HG02884 (cell line): ENCODE data around the gene NOL3.

Source experiments
- ATAC-seq: cut with Tn5 transposase; IDR thresholded peaks from one replicate; pipeline ENCODE4 v1.9.1; 2021; ENCODE audit warnings: mild to moderate bottlenecking, moderate library complexity; ENCODE audit not compliant: unreplicated experiment

NOL3 gene

DNA sequence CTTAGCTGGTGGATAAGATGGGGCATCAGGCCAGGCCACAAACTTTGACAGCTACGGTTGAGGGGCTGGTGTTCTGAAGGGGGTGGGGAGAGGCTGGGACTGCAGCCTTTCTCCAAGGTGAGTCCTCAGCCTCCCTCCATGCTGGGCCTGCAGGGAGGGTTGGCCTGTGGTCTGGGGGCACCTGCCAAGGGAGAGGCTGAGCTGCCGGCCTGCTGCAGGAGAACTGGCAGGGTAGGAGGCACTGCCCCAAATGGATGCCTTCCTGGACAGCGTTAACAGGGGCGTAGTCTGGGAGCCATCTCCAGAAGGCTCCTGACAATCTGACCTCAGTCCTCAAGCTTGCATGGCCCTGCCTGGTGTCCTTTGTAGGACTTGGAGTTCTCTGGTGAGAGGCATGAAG is 33.7 kb downstream of the NOL3 start:
- no peak for ATAC-seq

DNA sequence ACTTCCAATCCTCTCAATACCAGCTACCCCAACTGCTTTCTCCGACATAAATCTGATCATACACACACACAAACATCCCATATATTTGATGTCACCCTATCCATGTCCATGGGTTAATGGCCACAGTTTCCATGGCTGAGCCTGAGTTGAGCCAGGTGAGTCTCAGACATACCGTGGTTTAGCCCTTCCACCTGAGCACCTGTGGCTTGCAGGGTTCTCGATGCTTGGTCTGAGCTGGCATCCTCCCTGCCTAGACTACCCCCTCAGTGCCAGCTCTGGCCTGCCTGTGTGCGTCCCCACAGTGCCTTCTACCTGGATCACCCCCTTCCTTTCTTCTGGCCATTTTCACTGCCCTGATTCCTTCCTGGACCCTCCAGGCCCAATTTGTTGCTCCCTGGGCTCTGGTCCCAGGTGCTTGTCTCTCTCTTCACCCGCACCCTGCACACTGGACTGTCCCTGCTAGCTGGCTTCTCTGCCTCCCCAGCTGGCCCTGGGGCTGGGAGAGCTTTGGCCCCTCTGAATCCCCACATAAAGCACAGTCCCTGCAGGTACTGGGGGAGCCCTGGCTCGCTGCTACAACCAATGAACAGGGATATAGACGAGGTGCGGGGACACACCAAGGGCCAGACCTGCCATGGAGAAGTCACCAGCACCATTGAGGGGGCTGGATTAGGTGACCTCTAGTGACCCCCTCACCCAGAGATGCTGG is 35.9 kb downstream of the NOL3 start:
- no peak for ATAC-seq

DNA sequence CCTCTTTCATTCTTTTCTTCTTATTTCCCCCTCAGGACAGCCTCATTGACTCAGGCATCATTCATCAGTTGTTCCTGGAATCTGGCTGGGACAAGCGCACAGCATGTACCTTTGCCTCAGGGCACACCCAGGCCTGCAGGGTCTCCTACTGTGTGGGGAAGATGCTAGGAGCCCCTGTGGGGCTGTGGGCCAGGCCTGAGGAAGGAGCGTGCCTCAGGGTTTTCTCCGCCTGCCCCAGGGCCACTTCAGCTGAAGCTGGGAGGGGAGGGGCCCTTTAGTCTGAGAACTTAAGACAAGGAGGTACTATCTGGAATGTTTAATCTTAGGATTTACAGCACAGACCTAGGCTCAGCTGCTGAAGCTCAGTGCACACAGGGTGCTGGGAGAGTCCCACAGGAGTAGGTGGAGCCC is 36.5 kb downstream of the NOL3 start:
- ATAC-seq = no peak

DNA sequence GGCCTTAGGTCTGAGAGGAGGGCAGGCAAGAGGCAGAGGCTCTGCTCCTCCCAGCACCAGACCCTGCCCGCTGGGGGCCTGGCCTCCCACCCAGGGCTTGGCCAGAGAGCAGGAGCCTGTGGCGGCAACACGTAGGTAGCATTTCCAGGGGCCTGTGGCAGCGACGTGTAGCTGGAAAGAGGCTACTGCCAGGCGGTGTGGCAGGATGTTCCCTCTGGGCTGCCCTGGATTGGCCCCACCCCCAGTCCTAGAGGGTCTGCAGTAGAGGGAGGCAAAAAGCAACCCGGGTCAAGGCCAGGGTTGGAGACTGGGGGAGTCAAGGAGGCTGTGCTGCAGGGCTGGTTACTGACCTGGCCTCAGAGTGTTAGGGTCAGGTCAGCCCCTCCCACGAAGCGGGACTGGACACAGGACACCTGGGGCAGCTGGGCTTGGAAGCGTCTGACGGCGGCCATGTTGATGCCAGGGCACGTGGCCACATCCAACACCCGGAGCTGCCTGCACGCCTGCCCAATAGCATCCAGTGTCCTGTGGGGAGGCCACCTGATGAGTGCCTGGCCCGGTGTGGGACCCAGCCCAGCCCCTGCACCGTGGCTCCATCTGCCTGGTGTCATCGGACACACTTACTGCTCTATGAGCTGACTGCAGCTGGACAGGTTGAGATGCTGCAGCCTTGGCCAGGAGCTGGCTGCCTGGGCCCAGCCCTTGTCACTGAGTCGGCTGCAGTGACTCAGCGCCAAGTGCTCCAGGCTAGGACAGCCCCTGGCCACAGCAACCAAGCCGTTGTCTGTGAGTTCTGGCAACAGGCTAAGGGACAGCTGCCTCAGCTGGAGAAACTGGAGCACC is 37.1 kb downstream of the NOL3 start:
- no peak for ATAC-seq

DNA sequence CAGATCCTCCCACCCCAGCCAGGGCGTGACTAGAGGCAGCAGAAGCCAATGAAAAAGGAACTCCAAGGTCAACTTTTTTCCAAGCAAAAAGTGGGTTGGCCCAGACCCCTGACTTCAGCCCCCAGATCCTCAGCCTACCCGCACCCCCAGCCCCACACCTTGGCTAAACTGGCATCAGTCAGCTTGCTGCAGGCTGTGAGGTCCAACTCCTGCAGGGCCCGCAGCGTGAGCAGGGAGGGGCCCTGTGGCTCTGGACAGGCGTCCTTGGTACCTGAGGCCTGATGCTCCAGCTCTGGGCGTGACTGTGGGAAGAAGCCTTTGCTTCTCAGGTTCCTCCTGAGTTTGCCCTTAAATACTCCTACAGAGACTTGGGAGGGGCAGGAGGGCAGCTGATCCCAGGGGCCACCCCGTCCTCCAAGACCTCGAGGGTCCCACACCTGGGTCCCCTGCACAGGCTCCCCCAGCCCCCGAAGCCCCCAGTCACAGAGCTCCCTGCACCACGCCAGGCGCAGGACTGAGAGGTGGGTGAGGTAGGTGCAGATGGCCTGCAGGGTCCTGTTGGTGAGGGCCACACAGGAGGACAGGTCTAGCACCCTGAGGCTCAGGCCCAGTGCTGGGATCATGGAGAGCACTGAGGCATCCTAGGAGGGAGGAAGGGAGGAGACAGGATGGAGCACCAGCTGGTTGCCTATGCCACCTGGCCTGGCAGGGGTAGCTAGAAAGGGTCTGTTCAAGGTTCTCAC is 38.0 kb downstream of the NOL3 start:
- no peak for ATAC-seq

DNA sequence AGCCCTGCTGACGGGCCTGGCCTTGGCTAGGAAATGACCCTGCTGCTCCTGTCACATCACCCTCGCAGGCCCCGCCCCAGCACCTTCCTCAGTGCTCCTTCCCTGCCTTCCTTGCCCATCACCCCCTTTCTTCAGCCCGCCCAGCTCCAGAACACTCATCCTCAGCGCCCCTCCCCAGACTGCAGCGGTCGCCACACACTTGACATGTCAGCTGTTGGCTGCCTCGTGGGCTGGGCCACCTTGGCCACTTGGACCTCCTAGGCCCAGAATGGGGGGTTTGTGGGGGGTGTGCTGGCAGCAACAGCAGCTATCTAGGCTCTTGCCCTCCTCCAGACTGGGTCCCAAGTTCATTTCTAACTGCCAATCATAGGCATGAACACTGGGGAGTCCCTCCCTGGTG is 39.2 kb downstream of the NOL3 start:
- ATAC-seq = no peak

DNA sequence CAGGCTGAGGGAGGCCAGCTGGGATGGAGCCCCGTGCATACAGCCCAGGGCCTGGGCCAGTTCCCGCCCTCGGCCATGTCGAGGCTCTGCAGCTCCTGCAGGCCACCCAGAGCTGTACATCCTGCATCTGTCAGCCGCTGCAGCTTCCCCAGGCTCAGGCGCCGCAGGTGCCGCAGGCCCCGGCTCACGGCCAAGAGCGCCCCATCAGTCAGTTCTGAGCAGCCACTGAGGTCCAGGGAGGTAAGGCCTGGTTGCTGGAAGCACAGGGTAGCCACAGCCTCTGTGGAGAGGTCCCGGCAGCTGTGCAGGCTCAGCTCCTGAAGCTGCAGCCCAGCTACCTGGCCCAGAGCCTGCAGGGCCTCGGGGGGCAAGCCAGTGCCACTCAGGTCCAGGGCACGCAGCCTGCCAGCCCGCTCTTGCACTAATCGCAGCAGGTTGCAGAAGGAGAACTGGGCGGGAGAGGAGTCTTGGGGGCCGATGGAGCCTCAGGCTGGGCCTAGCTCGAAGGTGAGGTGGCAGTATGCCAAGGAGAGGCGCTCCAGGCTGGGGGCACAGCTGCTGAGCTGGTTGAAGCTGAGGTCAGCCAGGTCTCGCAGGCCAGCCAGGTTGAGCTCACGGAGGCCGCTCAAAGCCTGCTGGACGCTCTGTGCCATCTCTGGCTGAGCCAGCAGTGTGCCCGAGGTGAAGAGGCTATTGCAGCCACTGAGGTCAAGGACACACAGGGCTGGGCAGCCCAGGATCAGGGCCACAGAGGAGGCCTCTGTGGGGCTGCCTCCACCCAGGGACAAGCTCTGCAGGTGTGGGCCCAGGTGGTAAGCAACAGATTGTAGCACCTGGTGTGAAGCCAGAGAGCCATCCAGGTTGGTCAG is 40.0 kb downstream of the NOL3 start:
- ATAC-seq = no peak

DNA sequence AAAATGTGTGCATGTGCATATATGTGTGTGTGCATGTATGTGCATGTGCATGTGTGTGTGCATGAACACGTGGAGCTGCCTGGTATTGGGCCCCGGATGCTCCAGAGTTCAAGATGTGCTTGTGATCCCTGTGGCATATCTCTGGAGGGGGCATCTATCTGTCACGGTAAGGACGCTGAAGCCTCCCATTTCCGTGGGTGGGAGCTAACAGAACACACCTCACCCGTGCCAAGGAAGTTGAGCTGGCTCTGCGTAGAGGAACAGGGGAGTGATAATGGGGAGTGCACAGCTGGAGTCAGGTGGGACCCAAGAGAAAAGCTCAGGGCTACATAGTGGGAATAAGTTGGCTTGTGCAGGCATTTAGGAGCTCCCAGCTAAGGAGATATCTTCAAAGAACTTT is 41.3 kb downstream of the NOL3 start:
- no peak for ATAC-seq

DNA sequence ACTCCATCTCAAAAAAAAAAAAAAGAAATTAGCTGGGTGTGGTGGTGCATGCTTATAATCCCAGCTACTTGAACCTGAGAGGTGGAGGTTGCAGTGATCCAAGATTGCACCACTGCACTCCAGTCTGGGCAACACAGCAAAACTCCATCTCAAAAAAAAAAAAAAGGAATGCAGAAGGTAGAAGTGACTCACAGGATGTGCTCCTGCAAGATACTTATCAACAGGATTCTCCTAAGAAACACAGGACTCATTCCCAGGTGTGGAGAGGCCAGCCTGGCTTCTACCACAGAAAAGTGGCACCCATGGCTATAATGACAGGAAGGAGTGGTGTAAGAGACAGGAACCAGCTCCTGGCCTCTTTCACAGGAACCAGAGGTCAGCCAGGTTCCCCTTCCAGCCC is 42.4 kb downstream of the NOL3 start:
- no peak for ATAC-seq

DNA sequence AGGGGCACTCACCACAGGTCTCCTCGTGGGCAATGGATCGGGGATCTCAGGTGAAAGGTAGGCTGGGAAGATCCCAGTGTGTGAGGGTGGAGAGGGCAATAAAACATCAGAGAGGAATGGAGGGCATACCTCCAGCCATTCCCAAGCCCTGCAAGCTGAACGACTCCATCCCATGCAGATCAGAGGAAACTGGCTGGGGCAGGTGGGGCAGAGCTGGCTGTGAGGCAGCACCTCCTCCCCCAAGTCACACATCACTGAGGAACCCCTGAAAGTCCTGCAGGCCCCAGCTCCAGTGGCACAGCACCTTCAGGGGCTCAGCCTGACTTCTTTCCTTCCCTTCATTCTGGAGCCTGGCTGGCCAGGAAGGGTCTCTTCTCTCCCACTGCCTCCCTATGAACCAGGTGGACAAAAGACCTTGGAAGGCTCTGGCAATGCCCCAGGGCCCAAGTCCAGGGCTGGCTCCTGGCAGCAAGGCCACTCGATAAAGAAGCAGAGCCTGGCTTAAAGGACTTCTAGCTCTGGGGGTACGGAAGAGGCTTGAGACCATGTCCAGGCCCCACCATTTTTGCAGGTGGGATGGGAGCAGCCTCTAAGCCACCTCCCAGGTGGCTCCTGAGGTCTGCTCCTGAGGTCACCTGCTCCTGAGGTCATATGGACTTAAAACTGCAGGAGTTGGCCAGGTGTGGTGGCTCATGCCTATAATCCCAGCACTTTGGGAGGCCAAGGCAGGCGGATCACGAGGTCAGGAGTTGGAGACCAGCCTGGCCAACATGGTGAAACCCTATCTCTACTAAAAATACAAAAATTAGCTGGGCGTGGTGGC is 43.1 kb downstream of the NOL3 start:
- no peak for ATAC-seq

DNA sequence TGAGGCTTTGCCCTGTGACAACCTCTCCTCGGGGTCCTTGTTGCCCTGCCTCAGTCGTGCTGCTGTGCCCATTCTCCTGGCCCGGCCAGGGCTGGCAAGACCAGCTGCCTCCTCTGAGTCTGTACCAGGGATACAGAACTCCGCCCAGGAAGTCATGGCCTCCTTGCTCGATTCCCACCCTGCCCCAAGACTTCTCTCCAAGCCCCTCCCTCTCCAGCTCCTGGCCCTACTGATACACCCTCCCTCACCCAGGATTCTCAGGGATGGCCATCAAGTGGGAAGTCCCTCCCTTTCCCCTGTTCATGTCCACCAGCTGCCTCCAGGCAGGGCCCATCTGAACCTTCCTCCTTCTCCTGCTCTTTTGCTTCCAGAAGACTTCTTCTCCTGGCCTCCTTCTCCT is 45.4 kb downstream of the NOL3 start:
- ATAC-seq = no peak

DNA sequence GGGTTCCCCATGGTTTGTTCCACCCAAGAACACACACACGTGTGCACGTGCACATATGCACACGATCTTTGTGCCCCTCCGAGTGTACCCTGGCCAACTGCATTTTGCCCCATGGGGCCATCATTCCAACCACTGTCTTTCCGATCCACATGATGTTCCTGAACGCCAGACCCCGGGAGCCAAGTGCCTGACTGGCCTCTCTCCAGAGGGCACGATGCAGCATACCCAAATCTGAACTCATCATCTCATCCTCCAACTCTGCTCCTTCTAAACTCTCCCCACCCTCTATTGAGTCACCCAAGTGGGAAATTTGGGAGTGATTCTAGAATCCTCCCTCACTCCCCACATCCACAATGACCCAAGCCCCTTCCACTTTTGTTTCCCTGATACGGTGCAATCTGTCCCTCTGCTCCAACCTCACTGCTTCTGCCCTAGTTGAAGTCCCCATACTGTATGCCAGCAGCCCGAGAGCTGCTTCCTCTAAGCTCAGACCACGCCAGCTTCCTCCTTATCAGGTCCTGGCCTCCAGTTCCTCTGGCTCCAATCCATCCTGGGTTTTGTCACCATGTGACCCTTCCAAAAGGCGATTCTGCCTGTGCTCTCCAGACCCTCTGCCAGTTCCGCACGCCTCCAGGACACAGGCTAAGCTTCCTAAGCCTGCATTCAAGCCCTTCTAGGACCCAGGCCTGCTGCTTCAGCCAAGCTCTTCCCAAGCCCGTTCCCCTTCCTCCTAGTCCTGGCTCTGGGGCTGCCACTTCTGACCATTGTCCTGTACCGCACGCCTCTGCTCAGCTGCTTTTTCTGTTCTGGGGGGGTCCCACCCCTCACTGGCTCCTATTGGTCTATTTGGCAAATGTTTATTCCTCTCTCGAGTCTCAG is 46.5 kb downstream of the NOL3 start:
- ATAC-seq = no peak

DNA sequence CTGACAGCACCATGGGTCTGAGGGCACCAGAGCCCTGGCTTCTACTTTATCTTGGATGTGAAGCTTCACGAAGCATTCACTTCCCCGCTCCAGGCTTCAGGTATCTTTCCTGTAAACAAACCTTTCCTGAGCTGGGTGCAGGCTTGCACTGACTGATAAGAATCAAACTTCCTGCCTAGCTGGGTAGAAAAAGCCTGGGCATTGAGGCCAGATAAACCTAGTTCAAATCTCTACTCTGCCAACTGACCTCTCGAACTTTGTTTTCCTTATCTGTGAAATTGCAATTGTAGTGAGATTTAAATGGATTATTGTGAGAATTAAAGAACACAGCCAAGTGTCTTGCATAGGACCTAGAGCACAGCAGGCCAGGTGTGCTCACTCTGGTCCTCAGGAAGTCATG is 53.7 kb downstream of the NOL3 start:
- no peak for ATAC-seq
